ENCODE measurements around the gene KCNQ1. TPM values are rescaled to one million over a fixed set of nuclear protein-coding genes. Genes with fewer than 3 reads are reported as not detected.

KCNQ1 gene
- total RNA-seq, 1 experiment from 2014 or later, result 1.0 TPM

DNA sequence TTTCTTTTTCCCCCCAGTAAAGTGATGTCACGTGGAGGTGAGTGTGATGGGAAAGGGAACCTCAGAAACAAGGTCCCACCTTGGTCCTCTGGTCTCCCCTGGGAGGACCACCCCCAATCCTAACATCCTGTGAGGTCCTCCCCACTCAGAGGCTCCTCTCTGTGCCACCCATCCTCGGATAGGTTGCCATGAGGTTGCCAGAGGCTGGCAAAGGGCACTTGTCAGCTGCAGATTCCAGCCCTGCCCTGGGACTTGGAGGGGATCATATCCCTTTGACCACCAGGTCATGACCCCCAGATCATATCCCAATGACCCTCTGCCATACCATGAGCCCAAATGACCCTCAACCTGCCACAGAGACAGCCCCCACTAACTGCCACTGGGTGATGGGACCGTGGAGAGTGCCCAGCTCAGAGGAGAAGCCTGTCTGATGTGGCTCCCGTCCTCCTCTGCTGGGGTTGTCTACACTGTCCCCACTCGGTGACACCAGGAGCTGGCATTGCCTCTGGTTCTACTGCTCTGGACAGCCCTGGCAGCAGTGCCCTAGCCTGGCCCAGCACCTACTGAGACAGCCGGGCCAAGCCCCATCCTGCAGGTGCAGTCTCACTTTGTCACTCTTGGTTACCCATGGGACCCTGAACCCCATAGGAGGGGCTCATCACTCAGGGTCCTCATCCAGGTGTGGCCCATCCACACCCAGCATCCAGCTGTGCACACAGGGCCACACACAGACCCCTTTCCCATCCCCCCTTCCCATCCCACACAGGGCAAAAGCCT is 345.2 kb downstream of the KCNQ1 start:
- DNase-seq, result peak in 1 of 2 experiments; percentile 20
- CTCF ChIA-PET, result no interaction called here
- peaks cover 4% of the 10 kb centered on the region for H3K27me3 Mint-ChIP-seq (ENCODE audit: insufficient read depth, unreplicated experiment)

DNA sequence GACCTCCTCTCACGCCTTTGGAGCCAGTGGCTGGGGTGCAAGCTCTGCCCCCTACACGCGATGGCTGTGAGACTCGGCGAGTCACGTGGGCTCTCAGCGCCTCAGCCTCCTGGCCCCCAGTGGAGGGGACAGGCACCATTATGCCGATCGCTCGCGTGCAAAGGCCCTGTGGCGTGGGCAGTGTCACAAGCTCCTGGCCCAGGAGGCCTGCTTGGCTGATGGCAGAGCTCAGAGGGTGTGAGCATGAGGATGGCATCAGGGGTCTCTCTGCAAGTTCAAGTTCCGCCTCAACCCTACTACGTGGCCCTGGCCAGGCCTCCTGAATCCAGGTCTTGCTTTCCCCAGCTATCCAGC is 345.7 kb downstream of the KCNQ1 start:
- POLR2A ChIA-PET, result no interaction called here
- peak in 1 of 2 experiments; percentile 17 for DNase-seq
- no TSS peak for BruUV-seq (replicated peaks)
- Histone ChIP-seq H3K4me1 (peaks cover 8% of the 10 kb centered on the region), H3K4me3 (ENCODE audit: low read depth, low read length) (no peak overlapping the region), H3K9me3 (peaks cover 8% of the 10 kb centered on the region; the same call in 1 of the 2 replicates), H3K27me3 (replicated peaks; ENCODE audit: control insufficient read depth, insufficient read depth, low read length) (no peaks in the 10 kb centered on the region; the same call in 1 of the 2 replicates), H3K36me3 (ENCODE audit: control insufficient read depth, insufficient read depth, low read length) (no peaks in the 10 kb centered on the region; the same call in 1 of the 2 replicates)
- Mint-ChIP-seq H3K36me3 (ENCODE audit: insufficient read depth, unreplicated experiment) (peaks cover 5% of the 10 kb centered on the region), H3K4me1 (ENCODE audit: low read depth, unreplicated experiment) (peaks cover 5% of the 10 kb centered on the region), H3K27me3 (ENCODE audit: insufficient read depth, unreplicated experiment) (peaks cover 4% of the 10 kb centered on the region), H3K27ac (ENCODE audit: unreplicated experiment) (no peak overlapping the region), H3K4me3 (ENCODE audit: unreplicated experiment) (no peak overlapping the region), H3K9me3 (ENCODE audit: unreplicated experiment) (peaks cover 13% of the 10 kb centered on the region)
- CTCF ChIA-PET, result no interaction called here
- TF ChIP-seq, protein P1, sequence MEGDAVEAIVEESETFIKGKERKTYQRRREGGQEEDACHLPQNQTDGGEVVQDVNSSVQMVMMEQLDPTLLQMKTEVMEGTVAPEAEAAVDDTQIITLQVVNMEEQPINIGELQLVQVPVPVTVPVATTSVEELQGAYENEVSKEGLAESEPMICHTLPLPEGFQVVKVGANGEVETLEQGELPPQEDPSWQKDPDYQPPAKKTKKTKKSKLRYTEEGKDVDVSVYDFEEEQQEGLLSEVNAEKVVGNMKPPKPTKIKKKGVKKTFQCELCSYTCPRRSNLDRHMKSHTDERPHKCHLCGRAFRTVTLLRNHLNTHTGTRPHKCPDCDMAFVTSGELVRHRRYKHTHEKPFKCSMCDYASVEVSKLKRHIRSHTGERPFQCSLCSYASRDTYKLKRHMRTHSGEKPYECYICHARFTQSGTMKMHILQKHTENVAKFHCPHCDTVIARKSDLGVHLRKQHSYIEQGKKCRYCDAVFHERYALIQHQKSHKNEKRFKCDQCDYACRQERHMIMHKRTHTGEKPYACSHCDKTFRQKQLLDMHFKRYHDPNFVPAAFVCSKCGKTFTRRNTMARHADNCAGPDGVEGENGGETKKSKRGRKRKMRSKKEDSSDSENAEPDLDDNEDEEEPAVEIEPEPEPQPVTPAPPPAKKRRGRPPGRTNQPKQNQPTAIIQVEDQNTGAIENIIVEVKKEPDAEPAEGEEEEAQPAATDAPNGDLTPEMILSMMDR (IDR thresholded peaks at IDR 0.05; ENCODE audit: insufficient read depth in 1 of 2, low read depth in 1 of 2, low read length in 1 of 2, severe bottlenecking in 1 of 2, unreplicated experiment in 1 of 2), result no peak
- intact Hi-C loops (cut with micrococcal nuclease; ENCODE audit: unreplicated experiment), result no loop called here

More for the DNA sequence above, 345.2 kb downstream of the KCNQ1 start:
- POLR2A ChIA-PET, result no interaction called here
- H3K27ac Mint-ChIP-seq (ENCODE audit: unreplicated experiment), result no peak overlapping the region
- H3K9me3 ChIP-seq, result peaks cover 11% of the 10 kb centered on the region; the same call in 1 of the 2 replicates
- TF ChIP-seq, protein P1 (IDR thresholded peaks at IDR 0.05; ENCODE audit: insufficient read depth in 1 of 2, low read depth in 1 of 2, low read length in 1 of 2, severe bottlenecking in 1 of 2, unreplicated experiment in 1 of 2), result no peak
- H3K4me3 Mint-ChIP-seq (ENCODE audit: unreplicated experiment), result no peak overlapping the region
- H3K27me3 ChIP-seq (replicated peaks; ENCODE audit: control insufficient read depth, insufficient read depth, low read length), result no peaks in the 10 kb centered on the region; the same call in 1 of the 2 replicates
- H3K4me3 ChIP-seq (ENCODE audit: low read depth, low read length), result no peak overlapping the region
- H3K4me1 ChIP-seq, result peaks cover 8% of the 10 kb centered on the region
- peaks cover 5% of the 10 kb centered on the region for H3K36me3 Mint-ChIP-seq (ENCODE audit: insufficient read depth, unreplicated experiment)
- BruUV-seq (replicated peaks), result no TSS peak
- intact Hi-C loops (cut with micrococcal nuclease; ENCODE audit: unreplicated experiment), result loop anchor here (2.0 kb wide), 1 partner anchor 91 kb away; the partner anchor contains the start of gene KCNQ1OT1
- no peaks in the 10 kb centered on the region; the same call in 1 of the 2 replicates for H3K36me3 ChIP-seq (ENCODE audit: control insufficient read depth, insufficient read depth, low read length)
- peaks cover 13% of the 10 kb centered on the region for H3K9me3 Mint-ChIP-seq (ENCODE audit: unreplicated experiment)
- H3K4me1 Mint-ChIP-seq (ENCODE audit: low read depth, unreplicated experiment), result peaks cover 5% of the 10 kb centered on the region

DNA sequence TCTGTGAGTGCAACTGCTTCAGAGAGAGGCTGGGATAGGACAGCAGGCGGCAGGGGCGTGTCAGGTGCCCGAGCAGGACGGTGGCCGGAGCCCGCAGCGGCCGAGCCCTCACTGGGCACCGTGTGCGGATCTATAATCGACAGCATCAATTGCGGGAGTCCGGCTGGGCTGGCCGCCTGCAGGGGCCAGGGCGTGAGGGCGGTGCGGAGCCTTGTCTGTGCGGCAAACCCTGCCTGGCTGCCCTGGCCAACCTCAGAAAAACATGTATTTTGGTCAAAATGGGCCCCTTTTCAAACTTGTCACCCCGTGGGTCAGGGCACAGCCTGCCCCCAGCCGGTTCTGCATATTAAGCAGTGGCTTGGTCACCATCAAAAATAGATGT is 346.3 kb downstream of the KCNQ1 start:
- Mint-ChIP-seq H3K9me3 (ENCODE audit: unreplicated experiment) (peaks cover 10% of the 10 kb centered on the region), H3K4me1 (ENCODE audit: low read depth, unreplicated experiment) (peaks cover 5% of the 10 kb centered on the region), H3K36me3 (ENCODE audit: insufficient read depth, unreplicated experiment) (peaks cover 5% of the 10 kb centered on the region), H3K27me3 (ENCODE audit: insufficient read depth, unreplicated experiment) (peaks cover 4% of the 10 kb centered on the region), H3K27ac (ENCODE audit: unreplicated experiment) (no peak overlapping the region), H3K4me3 (ENCODE audit: unreplicated experiment) (no peak overlapping the region)
- TF ChIP-seq, protein P1 (IDR thresholded peaks at IDR 0.05; ENCODE audit: insufficient read depth in 1 of 2, low read depth in 1 of 2, low read length in 1 of 2, severe bottlenecking in 1 of 2, unreplicated experiment in 1 of 2), result no peak
- BruUV-seq (replicated peaks), result no TSS peak
- Histone ChIP-seq H3K9me3 (peaks cover 3% of the 10 kb centered on the region; the same call in 1 of the 2 replicates), H3K4me1 (peaks cover 8% of the 10 kb centered on the region), H3K36me3 (ENCODE audit: control insufficient read depth, insufficient read depth, low read length) (no peaks in the 10 kb centered on the region; the same call in 1 of the 2 replicates), H3K4me3 (ENCODE audit: low read depth, low read length) (no peak overlapping the region), H3K27me3 (replicated peaks; ENCODE audit: control insufficient read depth, insufficient read depth, low read length) (no peaks in the 10 kb centered on the region; the same call in 1 of the 2 replicates)
- intact Hi-C loops (cut with micrococcal nuclease; ENCODE audit: unreplicated experiment), result no loop called here
- ChIA-PET POLR2A (no interaction called here), CTCF (no interaction called here)
- no peak for DNase-seq

Data from Caco-2 (cell line).